Fibroblast of the aortic adventitia (primary cell): ENCODE measurements around the gene TMEM219. TPM values are rescaled to one million over a fixed set of nuclear protein-coding genes. Genes with fewer than 3 reads are reported as not detected.

Experiments
- DNase-seq: peaks from one replicate; pipeline ENCODE4 v3.0.0-alpha.2; 2010; ENCODE audit warnings: low read depth
- H3K4me3 ChIP-seq: 2 replicates; pipeline ENCODE4 v1.5.1; 2011; ENCODE audit warnings: low read depth, mild to moderate bottlenecking, control low read depth, low read length, moderate library complexity
- total RNA-seq: library from RNA; depleted of rRNA; stranded (reverse); fragments of >200 nt; gene quantifications from 2 replicates; pipeline ENCODE4 v1.2.3, GENCODE V29; 2012; ENCODE audit warnings: low replicate concordance
- TF ChIP-seq, protein P1 (sequence below): IDR thresholded peaks from 2 replicates; pipeline ENCODE4 v1.5.1; 2011; ENCODE audit warnings: mild to moderate bottlenecking, low read length, control low read depth, inconsistent platforms; ENCODE audit not compliant: insufficient read depth

Gene TMEM219
- total RNA-seq, 1 donor = 57.3 TPM

DNA sequence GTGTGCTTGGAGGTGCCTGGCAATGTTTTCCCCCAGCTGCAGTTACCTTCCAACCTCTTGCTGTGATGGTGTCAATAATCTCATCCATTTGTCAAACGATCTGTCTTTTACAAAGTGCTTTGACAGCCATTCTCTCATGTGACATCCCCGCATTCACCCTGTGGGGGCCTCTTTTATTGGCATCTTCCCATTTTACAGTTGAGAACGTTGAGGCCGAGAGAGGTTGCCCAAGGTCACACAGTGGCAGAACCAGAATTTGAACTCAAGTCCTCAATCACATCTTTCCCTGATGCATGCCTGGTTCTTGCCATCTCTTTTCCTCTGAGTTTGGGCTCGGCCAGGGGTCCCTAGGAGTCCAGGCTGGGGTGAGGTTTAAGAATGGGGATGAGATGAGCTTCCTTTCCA lies 13.3 kb downstream of the TMEM219 start:
- H3K4me3 ChIP-seq = peak overlapping the region; percentile 92
- DNase-seq = no peak
- TF ChIP-seq, protein P1, sequence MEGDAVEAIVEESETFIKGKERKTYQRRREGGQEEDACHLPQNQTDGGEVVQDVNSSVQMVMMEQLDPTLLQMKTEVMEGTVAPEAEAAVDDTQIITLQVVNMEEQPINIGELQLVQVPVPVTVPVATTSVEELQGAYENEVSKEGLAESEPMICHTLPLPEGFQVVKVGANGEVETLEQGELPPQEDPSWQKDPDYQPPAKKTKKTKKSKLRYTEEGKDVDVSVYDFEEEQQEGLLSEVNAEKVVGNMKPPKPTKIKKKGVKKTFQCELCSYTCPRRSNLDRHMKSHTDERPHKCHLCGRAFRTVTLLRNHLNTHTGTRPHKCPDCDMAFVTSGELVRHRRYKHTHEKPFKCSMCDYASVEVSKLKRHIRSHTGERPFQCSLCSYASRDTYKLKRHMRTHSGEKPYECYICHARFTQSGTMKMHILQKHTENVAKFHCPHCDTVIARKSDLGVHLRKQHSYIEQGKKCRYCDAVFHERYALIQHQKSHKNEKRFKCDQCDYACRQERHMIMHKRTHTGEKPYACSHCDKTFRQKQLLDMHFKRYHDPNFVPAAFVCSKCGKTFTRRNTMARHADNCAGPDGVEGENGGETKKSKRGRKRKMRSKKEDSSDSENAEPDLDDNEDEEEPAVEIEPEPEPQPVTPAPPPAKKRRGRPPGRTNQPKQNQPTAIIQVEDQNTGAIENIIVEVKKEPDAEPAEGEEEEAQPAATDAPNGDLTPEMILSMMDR = no peak

DNA sequence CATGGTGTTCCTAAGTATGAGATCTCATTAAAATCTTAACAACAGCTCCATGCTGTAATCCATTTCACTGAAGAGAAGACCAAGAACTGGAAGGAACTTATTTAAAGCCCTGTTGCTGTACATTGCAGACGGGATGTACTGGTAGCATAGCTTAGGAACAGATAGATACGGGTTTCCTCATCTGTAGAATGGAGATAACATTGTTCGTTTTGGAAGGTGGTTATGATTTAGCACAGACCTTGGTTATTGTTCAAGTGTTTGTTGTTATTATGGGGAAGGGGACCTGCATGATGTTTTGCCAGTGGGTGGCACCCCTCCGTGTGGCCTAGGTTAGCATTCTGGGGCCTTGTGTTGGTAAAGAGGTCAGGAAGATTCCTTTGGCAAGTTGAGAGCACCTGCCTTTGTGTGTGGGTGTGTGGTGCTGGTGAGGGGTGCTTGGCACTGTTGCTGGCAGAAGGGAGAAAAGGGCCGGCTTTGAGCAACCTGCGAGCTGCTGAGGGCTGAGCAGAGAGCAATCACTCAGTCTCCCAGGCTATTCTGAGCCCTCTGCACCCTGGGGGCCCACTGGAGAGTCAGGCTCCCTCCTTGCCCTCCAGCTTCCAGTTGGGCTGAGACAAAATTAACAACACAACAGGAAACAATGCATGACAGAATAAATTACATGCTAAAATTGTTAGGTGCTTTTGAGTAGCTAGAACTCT lies 14.1 kb downstream of the TMEM219 start:
- DNase-seq = peak; percentile 23
- TF ChIP-seq, protein P1 = no peak
- peak overlapping the region; percentile 92 for H3K4me3 ChIP-seq

DNA sequence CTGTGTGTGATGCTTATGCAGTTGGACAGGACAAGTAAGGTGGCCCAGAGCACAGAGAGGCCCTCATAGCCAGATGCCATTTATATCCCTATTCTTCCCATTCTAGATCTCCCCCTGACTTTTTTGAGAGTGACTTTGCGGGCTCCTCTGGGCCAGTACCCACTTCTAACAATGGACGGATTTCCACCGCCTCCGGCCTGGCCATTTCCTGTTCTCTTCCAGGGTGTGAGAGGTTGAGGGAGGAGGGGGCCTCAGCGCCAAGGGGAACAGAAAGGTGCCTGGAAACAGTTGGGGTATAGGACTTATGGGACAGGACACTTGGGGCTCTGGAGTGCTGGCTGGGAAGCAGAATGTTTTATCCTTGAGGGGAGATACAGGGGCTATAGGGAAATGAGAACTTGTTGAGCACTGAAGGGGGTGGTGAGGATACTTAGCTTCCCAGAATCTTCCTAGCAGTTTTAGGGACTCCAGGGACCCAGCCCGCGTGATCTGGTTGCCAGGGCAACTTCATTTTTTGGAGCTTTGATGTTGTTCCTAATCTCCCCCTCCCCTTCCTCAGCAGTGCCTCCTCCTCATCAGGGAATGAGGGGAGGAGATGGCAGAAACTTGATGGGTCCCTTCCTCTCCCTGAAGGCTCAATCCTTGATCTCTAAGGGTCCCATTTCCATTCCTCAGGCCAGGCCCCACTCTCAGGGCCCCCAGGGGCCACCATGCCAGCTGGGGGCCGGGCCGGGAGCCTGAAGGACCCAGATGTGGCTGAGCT lies 15.4 kb downstream of the TMEM219 start:
- TF ChIP-seq, protein P1 = no peak
- DNase-seq = no peak
- H3K4me3 ChIP-seq = peak overlapping the region; percentile 92

DNA sequence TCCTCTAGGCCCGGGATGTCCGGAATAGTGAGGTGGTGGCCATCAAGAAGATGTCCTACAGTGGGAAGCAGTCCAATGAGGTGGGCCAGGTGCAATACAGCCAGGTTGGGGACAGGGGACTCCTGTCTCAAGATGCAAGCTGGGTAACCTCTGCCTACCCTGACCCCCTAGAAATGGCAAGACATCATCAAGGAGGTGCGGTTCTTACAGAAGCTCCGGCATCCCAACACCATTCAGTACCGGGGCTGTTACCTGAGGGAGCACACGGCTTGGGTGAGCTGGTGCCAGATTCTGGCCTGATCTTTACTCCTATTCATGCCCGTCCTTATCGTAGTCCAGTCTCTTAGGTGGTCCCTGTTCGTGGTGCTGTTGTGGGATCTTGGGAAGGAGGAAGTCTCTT lies 16.2 kb downstream of the TMEM219 start:
- TF ChIP-seq, protein P1 = no peak
- no peak for DNase-seq
- no peak overlapping the region for H3K4me3 ChIP-seq

DNA sequence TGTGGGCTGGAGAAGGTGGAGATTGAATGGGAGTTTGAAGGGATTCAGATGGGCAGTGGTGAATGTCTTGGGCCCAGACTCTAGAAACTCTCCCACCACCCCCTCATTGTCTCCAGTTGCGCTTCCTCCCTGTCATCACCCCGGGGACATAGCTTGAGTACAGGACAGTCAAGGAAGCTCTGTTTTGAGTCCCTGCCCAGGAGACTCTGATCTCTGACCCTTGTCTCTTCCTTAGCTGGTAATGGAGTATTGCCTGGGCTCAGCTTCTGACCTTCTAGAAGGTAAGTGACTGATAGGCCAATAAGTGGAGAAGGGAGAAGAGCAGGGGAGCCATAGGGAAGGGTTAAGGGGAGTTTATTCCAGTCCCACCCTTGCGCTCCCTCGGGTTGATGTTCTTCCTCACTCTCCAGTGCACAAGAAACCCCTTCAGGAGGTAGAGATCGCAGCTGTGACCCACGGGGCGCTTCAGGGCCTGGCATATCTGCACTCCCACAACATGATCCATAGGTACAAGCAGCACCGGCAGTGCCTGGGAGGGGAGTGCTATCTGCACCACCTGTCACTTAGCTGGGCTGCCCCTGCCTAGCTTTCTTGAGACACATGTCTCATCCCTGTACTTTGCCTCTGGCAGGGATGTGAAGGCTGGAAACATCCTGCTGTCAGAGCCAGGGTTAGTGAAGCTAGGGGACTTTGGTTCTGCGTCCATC lies 16.8 kb downstream of the TMEM219 start:
- no peak for DNase-seq
- H3K4me3 ChIP-seq = no peak overlapping the region
- TF ChIP-seq, protein P1 = no peak

- H3K4me3 ChIP-seq = no peak overlapping the region
- TF ChIP-seq, protein P1 = no peak
- DNase-seq = no peak
These were observed 20.9 kb downstream of the TMEM219 start for GRCh38 chr16:29982560-29983419.
